Stimulated activated CD4-positive, alpha-beta T cell treated with anti-CD3 and anti-CD28 coated beads, Interleukin-4, amount 100 ng/mL, for 24 hours (primary cell): ENCODE measurements around the gene CUX1.

Experiments used
- DNase-seq: peaks from one replicate; pipeline ENCODE4 v3.0.0-alpha.2; 2020

The CUX1 gene

GRCh38 chr7:102258749-102259107 is 441.3 kb downstream of the CUX1 start:
- DNase-seq = no peak

DNA sequence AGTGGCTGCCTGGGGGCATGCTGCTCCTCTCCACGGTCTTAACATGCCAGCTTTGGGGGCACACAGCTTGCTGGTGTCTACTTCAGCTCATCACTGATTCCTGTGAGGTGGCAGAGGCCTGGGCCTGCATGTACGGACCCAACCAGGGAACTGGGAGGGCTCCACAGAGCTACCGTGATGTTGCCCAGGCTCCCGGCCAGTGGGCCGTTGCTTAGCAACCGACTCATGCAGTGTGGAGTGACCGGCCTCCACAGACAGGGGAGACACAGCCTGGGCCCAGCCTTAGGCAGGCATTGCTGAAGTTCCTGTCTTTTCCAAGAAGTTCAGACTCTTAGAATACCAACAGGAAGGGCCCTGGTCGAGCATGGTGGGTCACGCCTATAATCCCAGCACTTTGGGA is 443.4 kb downstream of the CUX1 start:
- DNase-seq = no peak

DNA sequence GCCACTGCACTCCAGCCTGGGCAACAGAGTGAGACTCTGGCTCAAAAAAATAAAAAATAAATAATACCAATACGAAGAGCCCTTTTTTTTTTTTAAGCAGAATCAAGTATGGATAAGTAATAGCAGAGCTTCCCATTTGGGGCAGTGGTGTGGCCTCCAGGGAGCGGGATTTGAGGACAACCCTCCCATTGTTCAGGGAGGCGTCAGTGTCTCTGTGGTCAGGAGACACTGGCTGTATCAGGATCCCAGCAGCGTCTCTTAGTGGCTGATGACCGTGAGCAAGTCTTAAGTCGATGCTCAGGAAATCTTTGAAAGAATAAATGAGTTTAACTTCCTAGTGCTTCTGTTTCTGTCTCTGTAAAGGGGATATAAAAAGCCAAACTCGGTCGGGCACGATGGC is 444.0 kb downstream of the CUX1 start:
- DNase-seq = no peak

DNA sequence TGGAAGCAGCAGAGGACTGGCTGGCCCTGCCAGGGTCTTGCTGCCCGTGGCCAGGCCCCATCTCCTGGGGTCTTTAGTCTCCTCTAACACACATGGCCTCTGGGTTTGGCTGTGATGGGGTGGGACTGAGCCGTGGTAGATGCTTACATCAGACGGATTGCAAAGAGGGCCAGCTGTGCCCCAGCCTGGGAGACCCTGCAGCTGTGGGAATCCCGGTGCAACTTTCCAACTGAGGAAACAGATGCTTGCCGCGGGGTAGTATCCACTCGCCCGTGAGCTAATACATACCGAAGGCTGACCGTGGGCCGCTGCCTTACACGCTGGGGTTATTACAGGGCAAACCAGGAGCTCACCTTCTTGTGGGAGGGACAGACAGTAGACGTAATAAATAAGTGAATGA is 445.1 kb downstream of the CUX1 start:
- no peak for DNase-seq

DNA sequence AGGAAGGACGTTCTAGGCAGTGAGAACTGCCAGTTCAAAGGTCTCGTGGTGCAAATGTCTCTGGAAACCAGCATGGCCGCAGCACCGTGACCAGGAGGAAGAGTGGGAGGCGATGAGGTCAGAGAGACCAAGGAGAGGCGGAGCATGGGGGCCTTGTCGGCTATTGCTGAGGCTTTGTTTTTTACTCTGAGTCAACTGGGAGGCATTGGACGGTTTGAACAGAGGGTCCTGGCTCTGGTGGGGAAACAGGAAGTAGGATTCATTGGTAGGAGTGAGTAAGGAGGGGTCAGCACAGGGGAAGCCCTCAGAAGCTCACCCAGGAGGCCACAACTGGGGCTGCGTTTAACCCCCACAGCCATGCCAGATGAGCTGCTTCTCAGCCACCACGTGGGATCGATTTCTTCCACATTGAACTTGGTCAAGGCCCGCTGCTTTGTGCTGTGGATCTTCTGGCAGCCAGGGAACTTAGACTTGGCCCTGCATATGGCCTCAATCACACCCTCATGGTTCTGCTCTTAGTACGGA is 447.0 kb downstream of the CUX1 start:
- no peak for DNase-seq

- no peak for DNase-seq
Observed at GRCh38 chr7:102266541-102266940, 449.1 kb downstream of the CUX1 start.

GRCh38 chr7:102268635-102269034 is 451.2 kb downstream of the CUX1 start:
- DNase-seq = no peak

DNA sequence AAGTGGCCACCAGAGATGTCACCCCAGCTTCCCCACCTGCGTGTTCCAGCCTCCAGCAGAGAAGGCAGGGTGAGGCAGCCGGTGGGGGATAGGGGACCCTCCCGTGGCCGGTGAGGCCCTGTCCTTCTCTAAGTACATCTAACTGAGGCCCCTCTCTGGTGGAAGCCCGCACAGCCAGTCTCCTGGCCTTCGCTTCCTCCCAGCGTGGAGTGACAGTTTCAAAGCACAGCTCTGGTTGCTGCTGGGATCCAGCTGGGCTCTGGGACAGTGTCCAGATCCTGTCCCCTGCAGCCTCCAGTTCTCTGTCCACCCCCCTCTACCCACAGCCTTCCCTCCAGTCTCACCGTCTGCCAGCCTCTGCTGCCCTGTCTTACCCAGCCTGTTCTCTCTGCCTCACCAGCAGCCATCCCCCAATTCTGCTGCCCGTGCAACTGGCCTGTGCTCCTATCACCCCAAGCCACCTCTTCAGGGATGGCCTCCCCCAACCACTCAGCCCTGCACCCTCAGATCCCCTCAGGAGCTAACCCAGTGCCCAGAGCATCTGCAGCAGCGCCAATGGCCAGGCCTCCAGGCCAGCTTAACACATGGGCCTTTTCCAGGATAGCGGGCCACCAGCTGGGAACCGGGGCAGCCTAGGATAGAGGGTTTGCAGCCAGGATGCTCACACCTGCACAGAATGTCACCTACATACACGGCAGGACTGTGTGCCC is 452.9 kb downstream of the CUX1 start:
- DNase-seq = no peak

GRCh38 chr7:102271158-102271798 is 453.9 kb downstream of the CUX1 start:
- DNase-seq = no peak

GRCh38 chr7:102272075-102272916 is 454.9 kb downstream of the CUX1 start:
- DNase-seq = peak; percentile 79

- DNase-seq = no peak
Observed at GRCh38 chr7:102272917-102273748, 455.7 kb downstream of the CUX1 start.

DNA sequence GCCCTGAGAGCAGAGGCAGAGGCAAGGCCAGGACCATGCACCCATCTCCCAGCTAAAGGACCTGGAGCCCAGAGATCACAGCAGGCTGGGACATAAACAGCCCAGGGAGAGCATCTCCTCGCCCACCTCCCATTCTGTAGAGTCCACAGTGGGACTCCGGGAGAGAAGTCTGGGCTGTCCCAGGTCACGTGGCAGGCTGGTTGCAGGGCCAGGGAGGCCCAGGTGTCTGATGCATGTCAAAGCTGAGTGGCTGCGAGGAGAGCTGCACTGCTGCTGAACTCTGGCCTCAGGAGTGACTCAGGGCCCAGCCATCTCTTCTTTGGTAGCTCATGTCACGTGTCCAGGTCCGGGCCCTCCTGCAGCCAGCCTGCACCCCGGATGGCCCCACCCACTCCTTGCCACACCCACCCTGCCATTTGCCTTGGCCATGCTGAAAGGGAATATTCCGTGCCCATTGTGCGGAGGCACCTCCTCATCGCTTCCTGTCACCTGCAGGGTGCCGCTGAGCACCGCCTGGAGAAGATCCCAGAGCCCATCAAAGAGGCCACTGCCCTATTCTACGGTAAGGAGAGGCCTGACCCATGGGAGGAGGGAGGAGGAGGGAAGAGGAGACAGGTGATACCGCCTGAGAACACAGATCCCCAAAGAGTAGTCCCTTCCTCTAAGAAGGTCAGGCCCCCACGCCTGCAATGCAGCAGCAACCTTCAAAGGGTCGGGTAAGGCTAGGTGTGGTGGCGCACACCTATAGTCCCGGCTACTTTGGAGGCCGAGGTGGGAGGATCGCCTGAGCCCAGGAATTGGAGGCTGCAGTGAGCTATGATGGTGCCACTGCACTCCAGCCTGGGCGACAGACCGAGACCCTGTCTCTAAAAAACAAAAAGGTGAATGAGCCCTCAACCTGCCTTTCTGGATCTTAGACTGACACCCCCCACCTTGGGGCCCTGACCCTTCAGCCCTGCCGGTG is 456.6 kb downstream of the CUX1 start:
- DNase-seq = no peak

- no peak for DNase-seq
Observed at GRCh38 chr7:102275123-102275703, 457.8 kb downstream of the CUX1 start.

GRCh38 chr7:102277901-102278300 is 460.5 kb downstream of the CUX1 start:
- DNase-seq = no peak

DNA sequence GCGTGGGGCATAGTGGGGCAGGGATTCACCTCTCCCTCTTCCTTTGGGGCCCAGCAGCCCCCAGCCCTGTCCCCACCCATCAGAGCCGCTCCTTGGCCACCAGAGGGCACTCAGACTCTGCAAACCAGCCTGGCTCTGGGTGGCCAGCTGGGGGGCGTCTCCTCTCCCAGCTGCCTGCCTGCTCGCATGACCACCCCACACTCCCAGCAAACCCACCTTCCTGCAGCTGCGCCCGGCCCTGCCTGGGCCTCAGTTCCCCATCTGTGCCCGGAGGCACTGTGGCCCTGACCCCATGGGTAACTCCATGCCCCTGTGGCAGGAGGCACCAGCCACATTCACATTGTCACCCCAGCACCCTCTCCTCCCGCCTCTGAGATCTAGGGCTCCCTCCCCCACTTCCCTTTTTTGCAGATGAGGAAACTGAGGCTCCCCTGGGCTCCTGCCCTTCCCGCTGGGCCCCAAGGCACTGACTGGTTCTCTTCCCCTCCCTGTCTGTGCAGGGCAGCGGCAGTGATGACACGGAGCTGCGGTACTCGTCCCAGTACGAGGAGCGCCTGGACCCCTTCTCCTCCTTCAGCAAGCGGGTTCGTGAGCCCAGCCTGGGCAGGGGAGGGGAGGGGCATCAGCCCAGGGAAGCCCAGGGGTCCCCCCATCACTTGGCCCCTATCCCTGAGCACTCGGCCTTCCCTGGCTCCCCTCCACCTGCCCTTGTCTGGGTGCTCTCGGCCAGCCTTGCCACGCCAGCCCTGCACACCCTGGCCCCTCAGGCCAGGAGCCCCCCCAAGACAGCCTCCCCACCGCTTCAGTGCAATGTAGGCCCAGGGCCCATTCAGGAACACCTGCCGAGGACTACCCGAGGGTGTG is 462.3 kb downstream of the CUX1 start:
- DNase-seq = peak; percentile 63

DNA sequence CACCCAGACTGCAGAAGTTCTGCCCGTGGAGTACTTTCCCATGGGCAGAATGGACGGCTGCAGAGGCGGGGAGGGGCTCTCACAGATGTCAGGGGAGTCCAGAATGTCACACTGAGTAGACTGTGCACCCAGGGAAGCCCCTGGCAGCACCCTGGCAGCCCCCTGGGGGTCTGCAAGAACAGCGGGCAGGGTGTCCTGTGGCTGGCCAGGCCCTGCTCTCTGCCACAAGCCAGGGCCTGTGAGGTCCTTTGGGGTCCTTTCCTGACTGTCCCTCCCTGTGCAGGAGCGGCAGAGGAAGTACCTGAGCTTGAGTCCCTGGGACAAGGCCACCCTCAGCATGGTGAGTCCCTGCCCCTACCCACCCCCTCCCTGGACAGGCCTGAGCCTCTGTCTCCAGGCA is 463.1 kb downstream of the CUX1 start:
- no peak for DNase-seq

- no peak for DNase-seq
Observed at GRCh38 chr7:102281785-102282184, 464.4 kb downstream of the CUX1 start.

DNA sequence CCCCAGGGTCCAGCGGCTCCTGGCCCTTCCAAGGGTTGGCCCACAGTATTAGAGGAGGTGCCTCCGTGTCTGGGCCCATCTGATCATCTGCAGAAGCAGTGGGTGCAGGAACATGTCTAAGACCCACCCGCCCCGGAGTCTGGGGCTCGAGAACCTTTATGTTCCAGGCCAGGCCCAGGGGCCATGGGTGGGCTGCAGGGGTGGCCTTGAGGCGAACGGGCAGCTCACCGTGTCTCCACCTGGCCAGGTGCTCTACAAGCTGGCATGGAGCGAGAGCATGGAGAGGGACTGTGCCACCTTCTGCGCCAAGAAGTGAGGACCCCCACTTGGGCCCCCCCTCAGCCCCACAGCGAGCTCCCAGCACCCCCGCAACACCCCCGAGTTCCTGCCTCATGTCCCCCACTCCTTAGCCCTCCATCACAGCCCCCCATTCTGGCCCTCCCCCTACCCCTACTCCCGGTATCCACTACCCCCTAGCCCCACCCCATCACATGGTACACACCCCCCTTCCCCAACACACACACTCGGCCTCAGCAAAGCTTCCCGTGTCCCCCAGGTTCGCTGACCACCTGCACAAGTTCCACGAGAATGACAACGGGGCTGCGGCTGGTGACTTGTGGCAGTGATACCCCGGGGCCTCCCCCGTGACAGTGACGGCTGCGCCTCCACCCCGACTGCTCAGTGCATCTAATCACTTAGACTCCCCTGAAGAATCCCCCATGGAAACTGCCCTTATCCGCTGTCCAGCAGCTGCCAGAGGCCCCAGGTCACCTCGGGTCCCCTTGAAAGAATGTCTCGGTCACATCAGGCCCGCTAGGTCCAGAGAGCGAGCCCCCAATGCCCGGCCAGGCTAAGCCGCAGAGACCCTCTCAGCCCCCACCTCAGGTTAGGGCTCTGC is 465.3 kb downstream of the CUX1 start:
- DNase-seq = no peak
